SK-N-SH (cell line): ENCODE measurements around the gene PICALM.

Source experiments
- CTCF ChIP-seq: fragments of 200-600 bp; sonication (generic); IDR thresholded peaks from 2 replicates; pipeline ENCODE4 v1.6.1; 2017; ENCODE audit warnings: antibody characterized with exemption, mild to moderate bottlenecking, moderate library complexity
- RCOR1 ChIP-seq: fragments of 150-350 bp; IDR thresholded peaks from 2 replicates; pipeline ENCODE4 v1.6.1; 2017; ENCODE audit warnings: antibody characterized with exemption, low read length
- TAF1 ChIP-seq: IDR thresholded peaks from 2 replicates; pipeline ENCODE4 v1.6.1; 2012; ENCODE audit warnings: low read depth, mild to moderate bottlenecking, low read length, moderate library complexity, borderline replicate concordance
- TCF12 ChIP-seq: IDR thresholded peaks from 2 replicates; pipeline ENCODE4 v1.4.0; 2012
- TF ChIP-seq, protein P1 (sequence below): IDR thresholded peaks from 2 replicates; pipeline ENCODE4 v1.6.1; 2012; ENCODE audit warnings: mild to moderate bottlenecking, low read depth, low read length, moderate library complexity

DNA sequence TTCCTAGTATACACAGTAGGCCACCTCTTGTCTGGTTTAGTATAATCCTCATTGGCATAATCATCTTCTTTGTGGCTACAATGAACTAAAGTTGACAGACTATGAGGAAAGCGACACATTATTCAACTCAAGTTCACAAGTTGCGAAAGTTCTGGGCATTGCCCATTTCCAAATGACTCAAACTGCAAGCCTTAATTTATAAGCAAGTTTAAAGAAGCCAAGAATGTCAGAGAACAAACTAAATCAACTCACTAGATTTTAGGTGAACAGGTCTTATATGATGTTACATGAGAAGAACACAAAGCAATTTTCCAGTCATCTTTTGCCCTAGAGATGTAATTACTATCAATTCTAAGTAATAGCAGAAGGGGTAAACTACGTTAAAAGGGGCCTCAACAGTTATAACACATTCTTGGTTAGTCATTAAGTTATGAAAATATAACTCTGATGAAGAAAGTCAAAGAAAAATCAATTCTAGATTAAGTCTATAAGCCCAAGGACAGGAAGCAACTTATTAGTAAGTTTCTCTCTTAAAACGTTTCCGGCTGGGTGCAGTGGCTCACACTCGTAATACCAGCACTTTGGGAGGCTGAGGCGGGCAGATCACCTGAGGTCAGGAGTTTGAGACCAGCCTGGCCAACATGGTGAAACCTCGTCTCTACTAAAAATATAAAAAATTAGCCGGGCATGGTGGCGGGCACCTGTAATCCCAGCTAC lies 21.5 kb downstream of the PICALM start:
- TF ChIP-seq RCOR1 (no peak), CTCF (no peak), TAF1 (no peak), TCF12 (no peak)
- TF ChIP-seq, protein P1, sequence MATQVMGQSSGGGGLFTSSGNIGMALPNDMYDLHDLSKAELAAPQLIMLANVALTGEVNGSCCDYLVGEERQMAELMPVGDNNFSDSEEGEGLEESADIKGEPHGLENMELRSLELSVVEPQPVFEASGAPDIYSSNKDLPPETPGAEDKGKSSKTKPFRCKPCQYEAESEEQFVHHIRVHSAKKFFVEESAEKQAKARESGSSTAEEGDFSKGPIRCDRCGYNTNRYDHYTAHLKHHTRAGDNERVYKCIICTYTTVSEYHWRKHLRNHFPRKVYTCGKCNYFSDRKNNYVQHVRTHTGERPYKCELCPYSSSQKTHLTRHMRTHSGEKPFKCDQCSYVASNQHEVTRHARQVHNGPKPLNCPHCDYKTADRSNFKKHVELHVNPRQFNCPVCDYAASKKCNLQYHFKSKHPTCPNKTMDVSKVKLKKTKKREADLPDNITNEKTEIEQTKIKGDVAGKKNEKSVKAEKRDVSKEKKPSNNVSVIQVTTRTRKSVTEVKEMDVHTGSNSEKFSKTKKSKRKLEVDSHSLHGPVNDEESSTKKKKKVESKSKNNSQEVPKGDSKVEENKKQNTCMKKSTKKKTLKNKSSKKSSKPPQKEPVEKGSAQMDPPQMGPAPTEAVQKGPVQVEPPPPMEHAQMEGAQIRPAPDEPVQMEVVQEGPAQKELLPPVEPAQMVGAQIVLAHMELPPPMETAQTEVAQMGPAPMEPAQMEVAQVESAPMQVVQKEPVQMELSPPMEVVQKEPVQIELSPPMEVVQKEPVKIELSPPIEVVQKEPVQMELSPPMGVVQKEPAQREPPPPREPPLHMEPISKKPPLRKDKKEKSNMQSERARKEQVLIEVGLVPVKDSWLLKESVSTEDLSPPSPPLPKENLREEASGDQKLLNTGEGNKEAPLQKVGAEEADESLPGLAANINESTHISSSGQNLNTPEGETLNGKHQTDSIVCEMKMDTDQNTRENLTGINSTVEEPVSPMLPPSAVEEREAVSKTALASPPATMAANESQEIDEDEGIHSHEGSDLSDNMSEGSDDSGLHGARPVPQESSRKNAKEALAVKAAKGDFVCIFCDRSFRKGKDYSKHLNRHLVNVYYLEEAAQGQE, result no peak
